Measurements from ENCODE around the gene VRK1. TPM values are rescaled to one million over a fixed set of nuclear protein-coding genes. Genes with fewer than 3 reads are reported as not detected.

VRK1 gene
- total and polyA plus RNA-seq, 7 experiments from 2014 or later, result 28.5 to 52.2 (median 40.7) TPM

GRCh38 chr14:96803958-96804357, 6.8 kb downstream of the VRK1 start:
- Histone ChIP-seq H3K27ac (ENCODE audit: low read depth, low read length) (no peak overlapping the region), H3K27me3 (ENCODE audit: control insufficient read depth in 2 of 2, insufficient read depth in 2 of 2, low read length in 2 of 2) (no peaks in the 10 kb centered on the region), H3K9me3 (ENCODE audit: control insufficient read depth in 2 of 3, low read length in 3 of 3) (no peaks in the 10 kb centered on the region), H3K36me3 (ENCODE audit: control insufficient read depth in 2 of 3, insufficient read depth in 3 of 3, low read length in 3 of 3) (no peaks in the 10 kb centered on the region), H3K4me1 (ENCODE audit: control insufficient read depth in 2 of 2, insufficient read depth in 2 of 2, low read length in 2 of 2) (peaks cover 0 to under 1% of the 10 kb centered on the region in 2 donors), H3K4me3 (ENCODE audit: low read length) (no peak overlapping the region)
- POLR2A ChIA-PET, result interaction anchor here (1.0 kb wide), 1 partner anchor 15 kb away, joined by 3 read pairs; no protein-coding TSS in a partner anchor
- peak overlapping the region in 4 of 10 donors; percentile 20 to 67 (median 30) for H3K4me3 Mint-ChIP-seq
- peak overlapping the region in 1 of 9 donors; percentile 59 for H3K27ac Mint-ChIP-seq
- CTCF ChIA-PET, result no interaction called here
- H3K4me1 Mint-ChIP-seq, result peaks cover 35 to 66% (median 49%) of the 10 kb centered on the region in 7 donors
- no peak for DNase-seq
- H3K36me3 Mint-ChIP-seq, result peaks cover 6 to 20% (median 11%) of the 10 kb centered on the region in 5 donors
- ATAC-seq, result no peak
- no peaks in the 10 kb centered on the region for H3K27me3 Mint-ChIP-seq
- H3K9me3 Mint-ChIP-seq, result no peaks in the 10 kb centered on the region
- intact Hi-C loops (cut with micrococcal nuclease), result no loop called here

- ChIA-PET CTCF (no interaction called here), POLR2A (interaction anchor here (1.0 kb wide), 1 partner anchor 16 kb away, joined by 3 read pairs; no protein-coding TSS in a partner anchor)
- H3K27me3 ChIP-seq (ENCODE audit: control insufficient read depth in 2 of 2, insufficient read depth in 2 of 2, low read length in 2 of 2), result no peaks in the 10 kb centered on the region
- DNase-seq (no peak), ATAC-seq (no peak)
- H3K4me3 ChIP-seq (ENCODE audit: low read length), result no peak overlapping the region
- no peak overlapping the region for H3K27ac ChIP-seq (ENCODE audit: low read depth, low read length)
- H3K4me1 ChIP-seq (ENCODE audit: control insufficient read depth in 2 of 2, insufficient read depth in 2 of 2, low read length in 2 of 2), result no peaks in the 10 kb centered on the region
- peaks cover 6 to 20% (median 11%) of the 10 kb centered on the region in 5 donors for H3K36me3 Mint-ChIP-seq
- H3K4me3 Mint-ChIP-seq, result no peak overlapping the region
- no peaks in the 10 kb centered on the region for H3K27me3 Mint-ChIP-seq
- H3K4me1 Mint-ChIP-seq, result peaks cover 31 to 62% (median 46%) of the 10 kb centered on the region in 7 donors
- H3K9me3 ChIP-seq (ENCODE audit: control insufficient read depth in 2 of 3, low read length in 3 of 3), result no peaks in the 10 kb centered on the region
- intact Hi-C loops (cut with micrococcal nuclease), result no loop called here
- no peaks in the 10 kb centered on the region for H3K9me3 Mint-ChIP-seq
- H3K36me3 ChIP-seq (ENCODE audit: control insufficient read depth in 2 of 3, insufficient read depth in 3 of 3, low read length in 3 of 3), result no peaks in the 10 kb centered on the region
- no peak overlapping the region for H3K27ac Mint-ChIP-seq
These were observed 7.7 kb downstream of the VRK1 start for GRCh38 chr14:96804895-96805294.

GRCh38 chr14:96805956-96806355, 8.8 kb downstream of the VRK1 start:
- Histone ChIP-seq H3K36me3 (ENCODE audit: control insufficient read depth in 2 of 3, insufficient read depth in 3 of 3, low read length in 3 of 3) (no peaks in the 10 kb centered on the region), H3K27me3 (ENCODE audit: control insufficient read depth in 2 of 2, insufficient read depth in 2 of 2, low read length in 2 of 2) (no peaks in the 10 kb centered on the region), H3K4me1 (ENCODE audit: control insufficient read depth in 2 of 2, insufficient read depth in 2 of 2, low read length in 2 of 2) (no peaks in the 10 kb centered on the region), H3K27ac (ENCODE audit: low read depth, low read length) (no peak overlapping the region), H3K4me3 (ENCODE audit: low read length) (no peak overlapping the region), H3K9me3 (ENCODE audit: control insufficient read depth in 2 of 3, low read length in 3 of 3) (no peaks in the 10 kb centered on the region)
- Mint-ChIP-seq H3K4me3 (no peak overlapping the region), H3K27ac (no peak overlapping the region), H3K4me1 (peaks cover 25 to 64% (median 55%) of the 10 kb centered on the region in 7 donors), H3K36me3 (peaks cover 6 to 25% (median 16%) of the 10 kb centered on the region in 5 donors), H3K9me3 (no peaks in the 10 kb centered on the region), H3K27me3 (no peaks in the 10 kb centered on the region)
- POLR2A ChIA-PET, result interaction anchor here (1.0 kb wide), 1 partner anchor 9 kb away, joined by 4 read pairs; the partner anchor contains the start of gene VRK1
- no peak for ATAC-seq
- intact Hi-C loops (cut with micrococcal nuclease), result no loop called here
- CTCF ChIA-PET, result no interaction called here
- DNase-seq, result no peak

GRCh38 chr14:96806836-96807235, 9.7 kb downstream of the VRK1 start:
- DNase-seq (no peak), ATAC-seq (peak; percentile 56)
- H3K4me3 ChIP-seq (ENCODE audit: low read length), result no peak overlapping the region
- peak overlapping the region in 1 of 9 donors; percentile 1 for H3K27ac Mint-ChIP-seq
- intact Hi-C loops (cut with micrococcal nuclease), result no loop called here
- H3K27me3 ChIP-seq (ENCODE audit: control insufficient read depth in 2 of 2, insufficient read depth in 2 of 2, low read length in 2 of 2), result no peaks in the 10 kb centered on the region
- H3K4me1 ChIP-seq (ENCODE audit: control insufficient read depth in 2 of 2, insufficient read depth in 2 of 2, low read length in 2 of 2), result no peaks in the 10 kb centered on the region
- CTCF ChIA-PET, result no interaction called here
- no peak overlapping the region for H3K27ac ChIP-seq (ENCODE audit: low read depth, low read length)
- peaks cover 6 to 27% (median 21%) of the 10 kb centered on the region in 5 donors for H3K36me3 Mint-ChIP-seq
- no peaks in the 10 kb centered on the region for H3K27me3 Mint-ChIP-seq
- H3K9me3 ChIP-seq (ENCODE audit: control insufficient read depth in 2 of 3, low read length in 3 of 3), result no peaks in the 10 kb centered on the region
- H3K4me1 Mint-ChIP-seq, result peaks cover 31 to 72% (median 63%) of the 10 kb centered on the region in 7 donors
- peaks cover 0 to 4% (median 0%) of the 10 kb centered on the region in 11 donors for H3K9me3 Mint-ChIP-seq
- H3K36me3 ChIP-seq (ENCODE audit: control insufficient read depth in 2 of 3, insufficient read depth in 3 of 3, low read length in 3 of 3), result no peaks in the 10 kb centered on the region
- POLR2A ChIA-PET, result no interaction called here
- H3K4me3 Mint-ChIP-seq, result peak overlapping the region in 1 of 10 donors; percentile 32

GRCh38 chr14:96808619-96809406, 11.6 kb downstream of the VRK1 start:
- H3K36me3 Mint-ChIP-seq, result peaks cover 6 to 31% (median 22%) of the 10 kb centered on the region in 5 donors
- no peak overlapping the region for H3K27ac ChIP-seq (ENCODE audit: low read depth, low read length)
- no peak for DNase-seq
- no peak overlapping the region for H3K27ac Mint-ChIP-seq
- no peaks in the 10 kb centered on the region for H3K27me3 Mint-ChIP-seq
- peaks cover 0 to 8% of the 10 kb centered on the region in 2 donors for H3K4me1 ChIP-seq (ENCODE audit: control insufficient read depth in 2 of 2, insufficient read depth in 2 of 2, low read length in 2 of 2)
- H3K4me1 Mint-ChIP-seq, result peaks cover 34 to 77% (median 57%) of the 10 kb centered on the region in 7 donors
- H3K9me3 Mint-ChIP-seq, result peaks cover 0 to 4% (median 0%) of the 10 kb centered on the region in 11 donors
- no peaks in the 10 kb centered on the region for H3K27me3 ChIP-seq (ENCODE audit: control insufficient read depth in 2 of 2, insufficient read depth in 2 of 2, low read length in 2 of 2)
- H3K4me3 ChIP-seq (ENCODE audit: low read length), result no peak overlapping the region
- no peaks in the 10 kb centered on the region for H3K9me3 ChIP-seq (ENCODE audit: control insufficient read depth in 2 of 3, low read length in 3 of 3)
- ChIA-PET POLR2A (interaction anchor here (0.7 to 1.5 kb wide), 2 partner anchors 8 to 12 kb away, joined by 3 to 4 read pairs; partner anchors contain the start of gene VRK1), CTCF (interaction anchor here (0.7 kb wide), 1 partner anchor 13 kb away, joined by 4 read pairs; no protein-coding TSS in a partner anchor)
- intact Hi-C loops (cut with micrococcal nuclease), result no loop called here
- H3K36me3 ChIP-seq (ENCODE audit: control insufficient read depth in 2 of 3, insufficient read depth in 3 of 3, low read length in 3 of 3), result no peaks in the 10 kb centered on the region
- no peak for ATAC-seq
- no peak overlapping the region for H3K4me3 Mint-ChIP-seq

- Mint-ChIP-seq H3K27ac (no peak overlapping the region), H3K27me3 (no peaks in the 10 kb centered on the region), H3K4me1 (peaks cover 29 to 65% (median 49%) of the 10 kb centered on the region in 7 donors), H3K4me3 (no peak overlapping the region), H3K36me3 (peaks cover 6 to 27% (median 23%) of the 10 kb centered on the region in 5 donors), H3K9me3 (peaks cover 0 to 4% (median 0%) of the 10 kb centered on the region in 11 donors)
- intact Hi-C loops (cut with micrococcal nuclease), result no loop called here
- no peaks in the 10 kb centered on the region for H3K36me3 ChIP-seq (ENCODE audit: control insufficient read depth in 2 of 3, insufficient read depth in 3 of 3, low read length in 3 of 3)
- CTCF ChIA-PET, result interaction anchor here (1.6 kb wide), 1 partner anchor 10 kb away, joined by 6 read pairs; no protein-coding TSS in a partner anchor
- H3K9me3 ChIP-seq (ENCODE audit: control insufficient read depth in 2 of 3, low read length in 3 of 3), result no peaks in the 10 kb centered on the region
- ATAC-seq, result no peak
- H3K27ac ChIP-seq (ENCODE audit: low read depth, low read length), result no peak overlapping the region
- no peaks in the 10 kb centered on the region for H3K27me3 ChIP-seq (ENCODE audit: control insufficient read depth in 2 of 2, insufficient read depth in 2 of 2, low read length in 2 of 2)
- DNase-seq, result no peak
- H3K4me1 ChIP-seq (ENCODE audit: control insufficient read depth in 2 of 2, insufficient read depth in 2 of 2, low read length in 2 of 2), result peaks cover 0 to 8% of the 10 kb centered on the region in 2 donors
- no peak overlapping the region for H3K4me3 ChIP-seq (ENCODE audit: low read length)
- POLR2A ChIA-PET, result no interaction called here
These were observed 14.1 kb downstream of the VRK1 start for GRCh38 chr14:96811265-96811664.

Measured in naive thymus-derived CD4-positive, alpha-beta T cell (primary cell).